ENCODE data around the gene ANKRD45.
"Not testable (repeated sequence)": the region's sequence is repeated elsewhere in the genome, so short reads cannot be mapped to it uniquely, and the experiment has no call there.

The ANKRD45 gene

DNA sequence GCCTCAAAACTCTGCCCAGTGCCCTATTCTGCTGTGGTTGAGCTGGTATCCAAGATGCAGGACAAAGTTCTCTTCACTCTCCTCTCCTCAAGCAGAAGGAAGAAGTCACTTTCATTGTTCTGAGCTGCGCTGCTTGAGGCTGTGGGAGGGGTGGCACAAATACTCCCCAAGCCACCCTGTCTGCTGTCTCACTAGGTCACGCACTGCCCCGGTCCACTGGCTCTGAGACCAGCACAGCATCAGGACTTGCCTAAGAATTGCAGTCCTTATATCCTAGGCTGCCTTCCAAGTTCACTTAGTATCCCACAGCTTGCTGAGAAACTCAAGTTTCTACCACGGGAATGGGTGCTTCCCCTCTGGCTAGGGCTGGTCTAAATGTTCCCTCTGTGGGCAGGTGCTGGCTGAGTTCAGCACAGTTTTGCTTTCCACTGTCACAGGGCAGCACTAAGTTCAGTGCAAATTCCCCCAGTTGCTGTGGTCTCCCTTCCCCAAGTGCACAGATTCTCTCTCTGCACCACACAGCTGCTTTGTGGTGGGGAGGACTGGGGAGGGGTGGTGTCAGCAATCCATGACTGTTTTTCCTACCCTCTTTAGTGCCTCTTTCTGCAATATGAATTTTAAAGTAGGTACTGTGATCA is 99.2 kb downstream of the ANKRD45 start:
- peak in 1 of 2 experiments; percentile 15 for DNase-seq

DNA sequence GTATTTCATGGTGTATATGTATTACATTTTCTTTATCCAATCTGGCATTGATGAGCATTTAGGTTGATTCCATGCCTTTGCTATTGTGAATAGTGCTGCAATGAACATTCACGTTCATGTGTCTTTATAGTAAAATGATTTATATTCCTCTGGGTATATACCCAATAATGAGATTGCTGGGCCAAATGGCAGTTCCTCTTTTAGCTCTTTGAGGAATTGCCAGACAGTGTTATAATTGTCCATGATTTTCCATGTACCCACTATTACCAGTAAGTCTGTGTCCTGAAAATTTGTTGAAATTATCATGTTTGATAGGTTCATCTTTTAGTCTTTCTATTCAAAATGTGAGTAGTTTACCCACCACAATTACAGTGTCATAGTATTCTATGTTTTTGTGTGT is 101.2 kb downstream of the ANKRD45 start:
- DNase-seq: no peak

DNA sequence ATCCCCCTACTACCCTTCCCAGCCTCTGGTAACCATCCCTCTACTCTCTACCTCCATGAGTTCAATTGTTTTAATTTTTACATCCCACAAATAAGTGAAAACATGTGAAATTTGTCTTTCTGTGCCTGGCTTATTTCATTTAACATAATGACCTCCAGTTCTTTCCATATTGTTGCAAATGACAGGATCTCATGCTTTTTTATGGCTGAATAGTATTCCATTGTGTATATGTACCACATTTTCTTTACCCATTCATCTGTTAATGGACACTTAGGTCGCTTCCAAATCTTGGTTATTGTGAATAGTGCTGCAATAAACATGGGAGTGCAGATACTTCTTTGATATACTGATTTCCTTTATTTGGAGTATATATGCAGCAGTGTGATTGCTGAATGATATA is 105.8 kb downstream of the ANKRD45 start:
- DNase-seq: not testable (repeated sequence)

DNA sequence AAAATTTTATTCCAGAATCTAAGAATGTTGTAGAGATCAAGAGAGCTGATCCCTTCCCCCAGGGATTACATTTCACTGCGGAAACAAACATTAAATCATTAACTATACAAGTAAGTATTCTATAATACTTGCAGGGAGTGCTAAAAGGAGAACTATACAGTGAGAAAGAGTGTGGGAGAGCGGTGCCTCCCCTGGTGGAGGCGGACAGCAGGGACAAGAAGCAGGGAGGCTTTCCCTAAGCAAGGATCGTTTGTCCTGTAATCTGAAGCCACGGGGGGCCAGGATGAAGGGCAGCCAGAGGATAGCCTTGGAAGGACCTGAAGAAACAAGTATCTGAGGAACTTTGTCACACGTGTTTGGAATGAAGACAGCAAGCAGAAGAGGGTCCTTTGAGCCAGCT is 106.8 kb downstream of the ANKRD45 start:
- DNase-seq: no peak

DNA sequence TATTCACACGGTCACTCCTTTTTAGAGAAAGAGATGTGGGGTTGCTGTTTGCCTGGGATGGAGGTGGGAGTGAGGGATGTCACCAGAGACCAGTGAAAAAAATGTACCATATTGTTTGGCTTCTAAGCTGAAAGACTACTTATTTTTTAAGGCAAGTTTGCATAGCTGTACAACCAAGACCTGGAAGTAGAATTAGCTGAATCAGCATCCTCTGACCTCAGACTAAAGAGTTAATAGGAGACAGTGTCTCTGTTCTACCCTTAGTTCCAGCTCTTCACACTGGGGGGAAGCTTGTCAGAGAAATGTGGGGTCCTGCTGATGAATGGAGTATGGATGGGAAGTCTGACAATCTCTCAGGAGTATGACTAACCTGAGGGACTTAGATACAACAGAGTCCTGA is 108.4 kb downstream of the ANKRD45 start:
- no peak for DNase-seq

DNA sequence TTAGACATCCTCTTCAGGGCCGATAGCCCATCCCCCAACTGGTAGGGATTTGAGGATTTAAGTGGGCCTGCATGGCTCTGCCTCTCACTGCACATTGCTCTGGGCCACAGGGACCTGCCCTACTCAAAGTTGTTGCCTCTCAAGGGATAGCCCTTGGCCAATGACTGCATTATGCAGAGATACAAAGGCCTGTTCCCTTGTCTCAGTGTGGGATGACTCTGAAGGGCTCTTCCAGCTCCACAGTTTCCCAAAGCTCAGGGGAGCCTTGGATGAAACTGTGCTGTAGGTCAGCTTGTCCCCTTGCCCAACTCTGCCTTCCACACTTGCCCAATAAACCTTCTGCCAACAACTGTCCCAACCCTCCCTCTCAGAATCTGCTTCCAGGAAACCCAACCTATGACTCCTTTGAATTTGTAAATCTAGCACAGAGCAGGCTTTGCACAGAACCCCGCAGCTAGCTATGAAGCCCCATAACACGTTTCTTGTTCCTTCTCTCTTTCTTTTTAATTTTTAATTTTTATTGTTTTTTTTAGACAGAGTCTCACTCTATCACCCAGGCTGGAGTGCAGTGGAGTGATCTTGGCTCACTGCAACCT is 109.3 kb downstream of the ANKRD45 start:
- no peak for DNase-seq

Measured in activated CD4-positive, alpha-beta T cell treated with anti-CD3 and anti-CD28 coated beads, Interleukin-2, amount 50 U/mL, for 48 hours (primary cell).